HFFc6 (cell line): Measurements from ENCODE around the gene FBXL13. TPM values are rescaled to one million over a fixed set of nuclear protein-coding genes. Genes with fewer than 3 reads are reported as not detected.
"Not testable (repeated sequence)": the region's sequence is repeated elsewhere in the genome, so short reads cannot be mapped to it uniquely, and the experiment has no call there.

Experiments
- DNase-seq: peaks from one replicate; pipeline ENCODE4 v3.0.0-alpha.2; 2018
- H3K27ac Mint-ChIP-seq: 2 replicates; pipeline ENCODE4 v1.8.0; 2020; ENCODE audit warnings: mild to moderate bottlenecking, mixed read lengths
- H3K27me3 Mint-ChIP-seq: 2 replicates; pipeline ENCODE4 v1.8.0; 2021; ENCODE audit warnings: mild to moderate bottlenecking, moderate library complexity, mixed read lengths; ENCODE audit not compliant: insufficient read depth
- H3K36me3 Mint-ChIP-seq: 2 replicates; pipeline ENCODE4 v1.8.0; 2021; ENCODE audit warnings: low read depth, mixed read lengths
- H3K4me1 Mint-ChIP-seq: 2 replicates; pipeline ENCODE4 v1.8.0; 2020; ENCODE audit warnings: low read depth, mixed read lengths
- H3K4me3 Mint-ChIP-seq: 2 replicates; pipeline ENCODE4 v1.8.0; 2020; ENCODE audit warnings: mild to moderate bottlenecking, moderate library complexity, mixed read lengths
- H3K9me3 Mint-ChIP-seq: 2 replicates; pipeline ENCODE4 v1.8.0; 2020; ENCODE audit warnings: mild to moderate bottlenecking, mixed read lengths
- CTCF ChIP-seq: fragments of 200-600 bp; sonication (generic); IDR thresholded peaks from 2 replicates; pipeline ENCODE4 v1.5.0; 2021; ENCODE audit warnings: antibody characterized with exemption, mild to moderate bottlenecking
- total RNA-seq, 6 experiments: library from RNA; stranded (reverse); fragmentation: NEBNext Ultra II Directional; extraction: Animal tissue kit (Norgen Biotek cat#: 25700); gene quantifications; 2 replicates in 1 of 6; 3 replicates in 5 of 6; pipeline ENCODE4 v1.2.3, GENCODE V29; 2021

FBXL13 gene
- total RNA-seq, 6 experiments from 2014 or later: 0.43 to 0.74 (median 0.56) TPM

- Mint-ChIP-seq H3K27ac (peak overlapping the region; percentile 59; the same call in 1 of the 2 replicates), H3K27me3 (no peaks in the 10 kb centered on the region; the same call in 1 of the 2 replicates), H3K36me3 (no peaks in the 10 kb centered on the region), H3K4me1 (peaks cover 45% of the 10 kb centered on the region), H3K4me3 (peak overlapping the region; percentile 7), H3K9me3 (no peaks in the 10 kb centered on the region)
- TF ChIP-seq CTCF: peak; percentile 27; the same call in 1 of the 2 replicates
- peak; percentile 62 for DNase-seq
These were observed 158.2 kb downstream of the FBXL13 start for GRCh38 chr7:102916426-102916825.

GRCh38 chr7:102914585-102914984 is 160.0 kb downstream of the FBXL13 start:
- DNase-seq: peak; percentile 37
- Mint-ChIP-seq H3K36me3 (no peaks in the 10 kb centered on the region), H3K4me3 (peak overlapping the region; percentile 84; the same call in 1 of the 2 replicates), H3K27me3 (no peaks in the 10 kb centered on the region; the same call in 1 of the 2 replicates), H3K9me3 (no peaks in the 10 kb centered on the region), H3K27ac (peak overlapping the region; percentile 25; the same call in 1 of the 2 replicates), H3K4me1 (peaks cover 45% of the 10 kb centered on the region)
- no peak for TF ChIP-seq CTCF

- Mint-ChIP-seq H3K4me3 (peak overlapping the region; percentile 84), H3K9me3 (no peaks in the 10 kb centered on the region), H3K27ac (no peak overlapping the region), H3K36me3 (no peaks in the 10 kb centered on the region), H3K4me1 (peaks cover 41% of the 10 kb centered on the region), H3K27me3 (no peaks in the 10 kb centered on the region; the same call in 1 of the 2 replicates)
- DNase-seq: no peak
- TF ChIP-seq CTCF: no peak
These were observed 160.8 kb downstream of the FBXL13 start for GRCh38 chr7:102913826-102914225.

GRCh38 chr7:102912742-102913141 is 161.9 kb downstream of the FBXL13 start, which contains the start of gene LRRC17:
Gene LRRC17, plus strand, starts transcription at chr7:102913000. Its CDS starts 20,914 bp downstream, at chr7:102933914.
- Mint-ChIP-seq H3K4me1 (peaks cover 37% of the 10 kb centered on the region), H3K4me3 (peak within 1 kb of the TSS; percentile 84), H3K9me3 (no peaks in the 10 kb centered on the region; the same call in 1 of the 2 replicates), H3K27ac (peak within 1 kb of the TSS; percentile 71), H3K27me3 (no peaks in the 10 kb centered on the region; the same call in 1 of the 2 replicates), H3K36me3 (no peaks in the 10 kb centered on the region)
- no peak for TF ChIP-seq CTCF
- peak; percentile 72 for DNase-seq

- Mint-ChIP-seq H3K4me1 (peaks cover 17% of the 10 kb centered on the region), H3K9me3 (peaks cover 8% of the 10 kb centered on the region), H3K4me3 (no peak overlapping the region), H3K36me3 (peaks cover 4% of the 10 kb centered on the region), H3K27ac (no peak overlapping the region), H3K27me3 (no peaks in the 10 kb centered on the region; the same call in 1 of the 2 replicates)
- no peak for DNase-seq
- TF ChIP-seq CTCF: no peak
These were observed 165.9 kb downstream of the FBXL13 start for GRCh38 chr7:102908676-102909075.

GRCh38 chr7:102903576-102903975 is 171.0 kb downstream of the FBXL13 start:
- H3K27me3 Mint-ChIP-seq, H3K4me1 Mint-ChIP-seq, H3K36me3 Mint-ChIP-seq, H3K27ac Mint-ChIP-seq, H3K4me3 Mint-ChIP-seq, DNase-seq: not testable (repeated sequence)
- H3K9me3 Mint-ChIP-seq: peaks cover 11% of the 10 kb centered on the region

- not testable (repeated sequence) for H3K4me3 Mint-ChIP-seq, H3K27me3 Mint-ChIP-seq, DNase-seq, H3K36me3 Mint-ChIP-seq, H3K4me1 Mint-ChIP-seq, H3K27ac Mint-ChIP-seq
- H3K9me3 Mint-ChIP-seq: peaks cover 11% of the 10 kb centered on the region
These were observed 172.5 kb downstream of the FBXL13 start for GRCh38 chr7:102902052-102902451.
